ENCODE data around the gene CSNK1D. TPM values are rescaled to one million over a fixed set of nuclear protein-coding genes. Genes with fewer than 3 reads are reported as not detected.
"Not testable (repeated sequence)": the region's sequence is repeated elsewhere in the genome, so short reads cannot be mapped to it uniquely, and the experiment has no call there.

Gene CSNK1D
- total and polyA plus RNA-seq, 8 donors = 55.9 to 180 (median 89.1) TPM

DNA sequence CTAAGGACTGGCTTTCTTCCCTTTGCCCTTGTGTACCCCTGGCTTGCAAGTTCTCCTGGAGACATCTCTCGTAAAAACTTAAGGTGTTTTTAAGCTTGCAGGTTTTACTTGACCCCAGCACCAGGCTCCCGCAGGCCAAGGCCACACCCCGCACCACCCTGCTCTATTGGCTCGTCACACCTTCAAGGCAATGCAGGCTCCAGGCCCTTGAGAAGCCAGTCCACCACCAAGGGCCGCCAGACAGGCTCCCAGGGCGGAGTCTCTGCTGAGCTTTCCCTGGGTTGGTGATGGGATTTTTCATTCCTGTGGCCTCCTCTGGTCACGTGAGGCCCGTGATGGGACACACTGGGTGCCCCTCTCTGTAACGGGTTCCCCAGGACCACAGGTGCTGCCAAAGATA, 9.9 kb downstream of the CSNK1D start:
- TF ChIP-seq EP300 (IDR thresholded peaks at IDR 0.05) (no peak), CTCF (IDR thresholded peaks at IDR 0.05) (no peak), POLR2A (IDR thresholded peaks at IDR 0.05) (no peak), POLR2AphosphoS5 (IDR thresholded peaks at IDR 0.05) (no peak)
- intact Hi-C loops (cut with DNase I; ENCODE audit: low total_unique reads) = no loop called here
- WGBS, 5 donors = 40 to 70% (median 69%) methylated on average over 9 of the region's 9 CpGs
- H3K4me1 ChIP-seq = peaks cover 36 to 76% (median 52%) of the 10 kb centered on the region in 4 donors
- no peak for DNase-seq
- H3K27ac ChIP-seq = peak overlapping the region; percentile 6 to 100 (median 54)
- peaks cover 71 to 81% (median 80%) of the 10 kb centered on the region in 4 donors for H3K36me3 ChIP-seq
- no peaks in the 10 kb centered on the region for H3K27me3 ChIP-seq
- peak overlapping the region in 1 of 4 donors; percentile 0 for H3K4me3 ChIP-seq
- H3K9me3 ChIP-seq = no peaks in the 10 kb centered on the region

- no peak for TF ChIP-seq POLR2AphosphoS5 (IDR thresholded peaks at IDR 0.05)
- no peak for TF ChIP-seq POLR2A (IDR thresholded peaks at IDR 0.05)
- TF ChIP-seq CTCF (IDR thresholded peaks at IDR 0.05) = no peak
- no peak for TF ChIP-seq EP300 (IDR thresholded peaks at IDR 0.05)
- peaks cover 29 to 73% (median 42%) of the 10 kb centered on the region in 4 donors for H3K4me1 ChIP-seq
- no peak for DNase-seq
- 51 to 78% (median 55%) methylated on average over 4 of the region's 4 CpGs for WGBS, 5 donors
- intact Hi-C loops (cut with DNase I; ENCODE audit: low total_unique reads) = no loop called here
- H3K4me3 ChIP-seq = no peak overlapping the region
- H3K36me3 ChIP-seq = peaks cover 80 to 94% (median 92%) of the 10 kb centered on the region in 4 donors
- no peaks in the 10 kb centered on the region for H3K27me3 ChIP-seq
- no peaks in the 10 kb centered on the region for H3K9me3 ChIP-seq
- peak overlapping the region in 3 of 5 donors; percentile 30 to 100 (median 67) for H3K27ac ChIP-seq
Measured at GRCh38 chr17:82262344-82262743, 11.2 kb downstream of the CSNK1D start.

GRCh38 chr17:82259972-82260961, 13.2 kb downstream of the CSNK1D start:
- H3K27me3 ChIP-seq; H3K9me3 ChIP-seq; H3K4me3 ChIP-seq; DNase-seq; intact Hi-C loops (cut with DNase I; ENCODE audit: low total_unique reads): not testable (repeated sequence)
- Histone ChIP-seq H3K4me1 (peaks cover 11 to 61% (median 27%) of the 10 kb centered on the region in 4 donors), H3K36me3 (peaks cover 80 to 100% (median 98%) of the 10 kb centered on the region in 4 donors), H3K27ac (peak overlapping the region in 1 of 5 donors; percentile 42)
- WGBS, 5 donors = 85 to 92% (median 90%) methylated on average over 5 to 8 of the region's 8 CpGs

- intact Hi-C loops (cut with DNase I; ENCODE audit: low total_unique reads) = no loop called here
- peak overlapping the region in 2 of 5 donors; percentile 5 to 42 for H3K27ac ChIP-seq
- TF ChIP-seq CTCF (IDR thresholded peaks at IDR 0.05) (no peak), EP300 (IDR thresholded peaks at IDR 0.05) (no peak), POLR2AphosphoS5 (IDR thresholded peaks at IDR 0.05) (no peak), POLR2A (IDR thresholded peaks at IDR 0.05) (no peak)
- no peak for DNase-seq
- H3K4me1 ChIP-seq = peaks cover 4 to 47% (median 16%) of the 10 kb centered on the region in 4 donors
- H3K9me3 ChIP-seq = no peaks in the 10 kb centered on the region
- H3K4me3 ChIP-seq = no peak overlapping the region
- no peaks in the 10 kb centered on the region for H3K27me3 ChIP-seq
- H3K36me3 ChIP-seq = peaks cover 78 to 99% (median 98%) of the 10 kb centered on the region in 4 donors
- WGBS, 5 donors = 70 to 82% (median 73%) methylated on average over 5 of the region's 5 CpGs
Measured at GRCh38 chr17:82258555-82258954, 14.9 kb downstream of the CSNK1D start.

Data from stomach (tissue), 9 donors.